GM18873 (cell line): ENCODE measurements around the gene C1orf105.

ENCODE experiments used
- ATAC-seq: cut with Tn5 transposase; IDR thresholded peaks from one replicate; pipeline ENCODE4 v1.9.1; 2021; ENCODE audit warnings: mild to moderate bottlenecking, moderate library complexity, moderate number of reproducible peaks; ENCODE audit not compliant: unreplicated experiment, low FRiP score

Gene C1orf105

DNA sequence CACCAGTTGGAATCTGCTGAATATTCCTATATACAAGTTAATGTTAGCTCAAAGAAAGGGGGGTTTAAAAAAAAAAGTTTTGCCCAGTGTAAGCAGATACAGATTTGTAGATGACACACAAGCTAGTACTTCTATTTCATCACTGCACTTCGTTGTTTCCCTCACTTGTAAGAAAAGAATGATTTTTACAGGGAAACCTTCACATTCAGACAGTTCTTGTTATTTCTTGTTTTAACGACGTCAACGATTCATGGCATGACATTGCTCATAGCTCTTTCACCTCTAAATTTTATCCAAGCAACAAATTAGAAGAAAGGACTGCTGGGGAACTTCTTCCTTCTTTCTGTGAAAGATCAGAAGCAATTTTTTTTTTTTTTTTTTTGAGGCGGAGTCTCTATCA lies 25.7 kb upstream of the C1orf105 start:
- ATAC-seq = no peak

- no peak for ATAC-seq
Measured at GRCh38 chr1:172395576-172395975, 24.9 kb upstream of the C1orf105 start.

- no peak for ATAC-seq
Measured at GRCh38 chr1:172397221-172397620, 23.3 kb upstream of the C1orf105 start.

DNA sequence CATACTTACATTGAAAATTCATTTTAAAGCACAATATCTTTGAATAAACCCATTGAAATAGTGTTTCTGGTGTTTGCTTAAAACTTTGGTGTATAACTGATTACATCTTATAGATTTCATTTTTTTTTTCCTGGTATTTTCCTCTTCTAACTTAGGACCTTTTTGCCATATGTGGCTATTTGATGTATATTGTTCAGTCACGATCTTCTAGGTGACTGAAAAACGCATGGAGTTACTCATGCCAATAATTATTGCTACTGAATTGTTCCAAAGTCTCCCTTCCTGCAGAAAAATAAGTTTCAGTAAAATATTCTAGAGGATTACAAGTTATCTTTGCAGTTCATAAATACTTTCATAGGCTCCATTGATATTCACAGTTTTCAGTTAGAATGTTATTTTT lies 22.9 kb upstream of the C1orf105 start:
- ATAC-seq = no peak

GRCh38 chr1:172398193-172398592 lies 22.3 kb upstream of the C1orf105 start:
- no peak for ATAC-seq

GRCh38 chr1:172398970-172399755 lies 21.3 kb upstream of the C1orf105 start:
- no peak for ATAC-seq

GRCh38 chr1:172399756-172400721 lies 20.4 kb upstream of the C1orf105 start:
- no peak for ATAC-seq

DNA sequence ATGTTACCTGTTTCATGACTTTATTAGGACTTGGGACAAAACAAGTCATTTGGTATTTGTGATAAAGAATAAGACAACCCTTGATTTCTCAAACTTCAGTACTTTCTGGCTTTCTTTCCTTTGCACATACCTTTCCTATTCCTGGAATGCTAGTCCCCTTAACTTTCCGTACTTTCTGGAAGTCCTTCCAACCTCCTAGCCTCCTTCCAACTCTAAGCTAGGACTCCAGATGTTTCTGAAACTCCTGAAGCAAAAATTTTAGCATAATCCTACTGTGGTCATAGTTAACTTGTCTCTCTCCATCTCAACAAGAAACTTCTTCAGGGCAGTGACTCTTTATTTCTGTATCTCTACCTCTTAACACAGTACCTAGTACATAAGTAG lies 19.8 kb upstream of the C1orf105 start:
- no peak for ATAC-seq

DNA sequence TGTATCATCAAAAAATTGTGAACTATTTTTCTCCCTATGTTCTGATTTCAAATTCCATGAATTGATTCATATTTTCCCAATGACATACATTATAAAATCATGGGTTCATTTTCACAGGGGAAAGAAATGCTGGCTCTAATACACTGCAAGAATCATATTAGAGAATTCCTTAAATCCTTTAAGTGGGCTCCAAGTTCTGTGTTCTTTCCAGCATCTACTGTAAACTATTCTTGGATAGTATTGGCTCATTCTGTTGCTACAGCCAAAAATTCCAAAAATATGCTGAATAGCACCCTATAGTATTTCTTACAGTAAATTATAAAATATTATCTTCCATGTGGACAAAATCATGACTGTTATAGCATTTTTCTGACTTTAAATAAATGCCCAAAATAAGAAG lies 19.0 kb upstream of the C1orf105 start:
- ATAC-seq = no peak

GRCh38 chr1:172401892-172402291 lies 18.6 kb upstream of the C1orf105 start:
- no peak for ATAC-seq

- no peak for ATAC-seq
Measured at GRCh38 chr1:172402878-172403569, 17.5 kb upstream of the C1orf105 start.

GRCh38 chr1:172404121-172404520 lies 16.4 kb upstream of the C1orf105 start:
- ATAC-seq = no peak

DNA sequence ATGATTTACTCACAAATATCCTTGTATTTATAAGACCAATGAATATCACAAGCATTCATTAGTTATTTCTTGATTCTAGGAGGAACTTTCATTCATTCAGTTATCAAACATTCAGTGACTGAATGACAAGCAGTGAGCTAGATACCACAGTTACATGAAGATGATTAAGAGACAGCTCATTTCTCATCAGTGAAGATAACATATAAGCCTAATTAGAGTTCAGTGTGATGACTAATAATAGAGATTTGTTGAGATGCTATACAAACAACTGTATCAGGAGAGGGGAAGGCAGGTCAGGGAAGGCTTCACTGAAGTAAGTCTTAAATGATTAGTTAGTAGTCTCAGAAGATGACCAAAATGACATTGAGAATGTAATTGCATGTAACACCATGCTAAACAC lies 14.6 kb upstream of the C1orf105 start:
- ATAC-seq = no peak

- no peak for ATAC-seq
Measured at GRCh38 chr1:172406968-172407367, 13.5 kb upstream of the C1orf105 start.

DNA sequence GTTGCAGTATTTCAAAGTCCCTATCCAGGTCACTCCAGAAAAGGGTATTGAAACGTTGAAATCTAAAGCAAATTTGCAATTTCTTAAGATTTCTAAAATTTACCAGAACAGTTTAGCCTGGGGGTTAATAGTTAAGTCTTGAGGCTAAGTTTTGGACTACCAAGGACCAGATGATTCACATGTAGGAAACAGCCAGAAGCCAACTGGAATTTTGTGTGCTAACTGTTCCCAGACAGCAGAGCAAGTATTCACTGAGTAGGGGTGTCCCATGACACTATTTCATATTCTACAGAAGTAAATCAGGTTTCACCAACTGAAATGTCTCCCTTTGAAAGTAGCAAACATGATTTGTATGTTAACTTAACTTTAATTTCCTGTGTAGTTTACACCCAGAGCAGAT lies 11.5 kb upstream of the C1orf105 start:
- no peak for ATAC-seq

DNA sequence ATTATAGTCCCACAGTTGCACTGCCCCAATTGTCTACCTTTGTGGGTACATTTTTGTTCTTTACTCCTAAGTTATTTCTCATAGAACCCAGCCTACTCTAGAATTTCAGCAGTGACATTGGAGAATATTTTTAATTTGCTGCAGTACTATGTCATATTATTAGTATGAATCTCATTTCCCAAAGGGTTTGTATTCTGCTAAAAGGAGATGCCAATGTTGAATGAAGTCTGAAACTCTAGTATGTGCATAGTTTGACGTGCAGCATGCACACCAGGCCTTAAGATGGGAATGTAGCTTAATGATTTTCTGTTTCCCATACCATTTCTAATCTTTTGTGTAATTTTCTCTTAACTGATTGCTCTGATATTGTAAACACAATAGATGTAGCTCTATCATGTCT lies 10.5 kb upstream of the C1orf105 start:
- no peak for ATAC-seq

GRCh38 chr1:172411791-172412338 lies 8.6 kb upstream of the C1orf105 start:
- ATAC-seq = no peak

DNA sequence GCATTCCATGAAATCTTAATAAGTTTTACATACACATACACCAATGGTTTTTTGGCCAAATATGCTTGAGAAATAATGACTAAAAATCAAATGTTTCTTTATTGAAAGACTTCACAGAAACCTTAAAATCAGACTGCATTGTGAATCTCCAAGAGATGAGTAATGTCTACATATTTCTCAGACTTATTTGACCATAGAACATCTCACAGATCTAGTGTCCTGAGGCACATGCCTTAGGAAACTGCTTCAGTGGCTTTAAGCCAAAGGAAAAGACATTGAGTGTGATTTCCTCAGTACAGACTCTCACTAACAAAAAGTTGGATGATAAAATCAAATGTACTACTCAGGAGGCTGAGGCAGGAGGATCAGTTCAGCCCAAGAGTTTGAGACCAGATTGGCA lies 6.2 kb upstream of the C1orf105 start:
- ATAC-seq = no peak

DNA sequence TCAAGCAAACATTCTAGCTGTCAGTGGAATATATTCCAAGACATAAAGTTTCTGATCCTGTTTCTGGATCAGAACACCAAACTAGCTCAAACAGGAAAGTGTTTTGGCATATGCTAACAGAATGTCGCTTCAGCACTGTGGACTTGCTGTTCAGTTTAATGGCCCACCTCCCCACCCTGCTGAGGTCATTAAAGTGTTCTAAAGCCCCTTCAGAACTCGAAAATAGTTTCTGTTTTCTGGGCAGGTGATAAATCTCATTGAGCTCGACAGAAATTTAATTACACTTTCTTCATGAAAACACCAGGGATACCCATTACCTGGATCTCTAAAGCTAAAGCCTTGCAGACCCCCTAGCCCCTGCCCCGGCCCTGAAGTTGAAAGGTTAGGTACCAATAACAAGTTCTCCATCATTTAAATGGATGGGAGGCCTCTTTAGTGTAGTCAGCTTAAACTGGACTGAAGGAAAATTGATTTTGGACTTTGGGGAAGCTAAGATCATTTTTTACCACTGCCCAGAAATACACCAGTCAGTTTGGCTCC lies 3.9 kb upstream of the C1orf105 start:
- no peak for ATAC-seq

- no peak for ATAC-seq
Measured at GRCh38 chr1:172417557-172417956, 2.9 kb upstream of the C1orf105 start.
